Fibroblast of lung (primary cell): ENCODE results near the gene TSHZ1.

Experiments
- EZH2 ChIP-seq: IDR thresholded peaks from 2 replicates; pipeline ENCODE4 v1.5.1; 2012; ENCODE audit warnings: low read length, control low read depth, mild to moderate bottlenecking; ENCODE audit errors: missing control alignments
- TF ChIP-seq, protein P1 (sequence below), 2 donors: IDR thresholded peaks in 1 of 2; conservative IDR thresholded peaks in 1 of 2; 1 replicate in 1 of 2; 2 replicates in 1 of 2; pipeline ENCODE4 v1.5.1; 2011 to 2012; ENCODE audit warnings: low read length in 2 of 2, control low read depth in 1 of 2, inconsistent platforms in 1 of 2, low read depth in 1 of 2, mild to moderate bottlenecking in 1 of 2

DNA sequence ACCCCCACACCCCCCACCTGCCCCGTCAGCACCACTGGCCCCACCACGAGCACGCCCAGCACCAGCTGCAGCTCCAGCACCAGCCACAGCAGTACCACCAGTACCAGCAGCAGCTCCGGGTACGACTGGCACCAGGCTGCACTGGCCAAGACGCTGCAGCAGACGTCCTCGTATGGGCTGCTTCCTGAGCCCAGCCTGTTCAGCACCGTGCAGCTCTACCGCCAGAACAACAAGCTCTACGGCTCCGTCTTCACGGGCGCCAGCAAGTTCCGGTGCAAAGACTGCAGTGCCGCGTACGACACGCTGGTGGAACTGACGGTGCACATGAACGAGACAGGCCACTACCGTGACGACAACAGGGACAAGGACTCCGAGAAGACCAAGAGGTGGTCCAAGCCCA, 75.3 kb downstream of the TSHZ1 start:
- TF ChIP-seq, protein P1, sequence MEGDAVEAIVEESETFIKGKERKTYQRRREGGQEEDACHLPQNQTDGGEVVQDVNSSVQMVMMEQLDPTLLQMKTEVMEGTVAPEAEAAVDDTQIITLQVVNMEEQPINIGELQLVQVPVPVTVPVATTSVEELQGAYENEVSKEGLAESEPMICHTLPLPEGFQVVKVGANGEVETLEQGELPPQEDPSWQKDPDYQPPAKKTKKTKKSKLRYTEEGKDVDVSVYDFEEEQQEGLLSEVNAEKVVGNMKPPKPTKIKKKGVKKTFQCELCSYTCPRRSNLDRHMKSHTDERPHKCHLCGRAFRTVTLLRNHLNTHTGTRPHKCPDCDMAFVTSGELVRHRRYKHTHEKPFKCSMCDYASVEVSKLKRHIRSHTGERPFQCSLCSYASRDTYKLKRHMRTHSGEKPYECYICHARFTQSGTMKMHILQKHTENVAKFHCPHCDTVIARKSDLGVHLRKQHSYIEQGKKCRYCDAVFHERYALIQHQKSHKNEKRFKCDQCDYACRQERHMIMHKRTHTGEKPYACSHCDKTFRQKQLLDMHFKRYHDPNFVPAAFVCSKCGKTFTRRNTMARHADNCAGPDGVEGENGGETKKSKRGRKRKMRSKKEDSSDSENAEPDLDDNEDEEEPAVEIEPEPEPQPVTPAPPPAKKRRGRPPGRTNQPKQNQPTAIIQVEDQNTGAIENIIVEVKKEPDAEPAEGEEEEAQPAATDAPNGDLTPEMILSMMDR (conservative IDR thresholded peaks at IDR 0.05 in 1 of 2, IDR thresholded peaks at IDR 0.05 in 1 of 2; ENCODE audit: low read depth in 1 of 2, low read length in 2 of 2): no peak
- TF ChIP-seq EZH2: no peak
